ENCODE measurements around the gene EIF5AL1. TPM values are rescaled to one million over a fixed set of nuclear protein-coding genes. Genes with fewer than 3 reads are reported as not detected.
A peak's percentile ranks its signal among the peaks of the same experiment; 100 is the strongest.
"Not testable (repeated sequence)": the region's sequence is repeated elsewhere in the genome, so short reads cannot be mapped to it uniquely, and the experiment has no call there.

EIF5AL1 gene
- total RNA-seq, 1 donor from 2014 or later = 1.1 TPM

DNA sequence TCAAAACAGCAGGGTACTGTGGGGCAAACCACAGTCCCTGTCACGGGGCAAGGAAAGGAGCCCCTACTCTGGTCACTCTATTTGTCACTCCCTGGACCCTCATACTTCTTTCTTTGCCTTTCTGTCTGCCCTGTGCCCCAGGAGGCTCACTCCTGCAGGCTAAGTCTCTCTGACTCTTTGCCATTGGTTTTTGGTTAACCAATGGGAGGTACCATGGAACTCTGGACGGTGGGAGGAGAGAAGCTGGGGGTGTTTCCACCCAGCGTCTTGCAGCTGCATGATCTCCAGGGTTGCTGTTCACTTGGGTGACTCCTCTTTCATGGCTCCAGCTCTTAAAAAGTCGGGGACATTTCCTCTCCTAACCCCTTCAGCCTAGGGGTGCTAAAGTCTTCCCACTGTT is 15.4 kb upstream of the EIF5AL1 start:
- no peak overlapping the region for H3K27ac ChIP-seq (ENCODE audit: low read depth, low read length)
- Mint-ChIP-seq H3K9me3 (ENCODE audit: unreplicated experiment) (peaks cover 2% of the 10 kb centered on the region), H3K27me3 (ENCODE audit: low read depth, unreplicated experiment) (peaks cover 59% of the 10 kb centered on the region), H3K4me1 (ENCODE audit: low read depth, unreplicated experiment) (no peaks in the 10 kb centered on the region), H3K4me3 (ENCODE audit: unreplicated experiment) (no peak overlapping the region), H3K27ac (ENCODE audit: unreplicated experiment) (no peak overlapping the region), H3K36me3 (ENCODE audit: low read depth, unreplicated experiment) (no peaks in the 10 kb centered on the region)
- H3K4me3 ChIP-seq (ENCODE audit: insufficient read depth, low read depth, low read length) = no peak overlapping the region
- DNase-seq (ENCODE audit: low read depth) (no peak), FAIRE-seq (no peak)
- no peaks in the 10 kb centered on the region for H3K79me2 ChIP-seq (ENCODE audit: insufficient read depth, low read length)
- TF ChIP-seq EZH2 (IDR thresholded peaks at IDR 0.05; ENCODE audit: insufficient read depth, low read length) = no peak
- TF ChIP-seq, protein P1, sequence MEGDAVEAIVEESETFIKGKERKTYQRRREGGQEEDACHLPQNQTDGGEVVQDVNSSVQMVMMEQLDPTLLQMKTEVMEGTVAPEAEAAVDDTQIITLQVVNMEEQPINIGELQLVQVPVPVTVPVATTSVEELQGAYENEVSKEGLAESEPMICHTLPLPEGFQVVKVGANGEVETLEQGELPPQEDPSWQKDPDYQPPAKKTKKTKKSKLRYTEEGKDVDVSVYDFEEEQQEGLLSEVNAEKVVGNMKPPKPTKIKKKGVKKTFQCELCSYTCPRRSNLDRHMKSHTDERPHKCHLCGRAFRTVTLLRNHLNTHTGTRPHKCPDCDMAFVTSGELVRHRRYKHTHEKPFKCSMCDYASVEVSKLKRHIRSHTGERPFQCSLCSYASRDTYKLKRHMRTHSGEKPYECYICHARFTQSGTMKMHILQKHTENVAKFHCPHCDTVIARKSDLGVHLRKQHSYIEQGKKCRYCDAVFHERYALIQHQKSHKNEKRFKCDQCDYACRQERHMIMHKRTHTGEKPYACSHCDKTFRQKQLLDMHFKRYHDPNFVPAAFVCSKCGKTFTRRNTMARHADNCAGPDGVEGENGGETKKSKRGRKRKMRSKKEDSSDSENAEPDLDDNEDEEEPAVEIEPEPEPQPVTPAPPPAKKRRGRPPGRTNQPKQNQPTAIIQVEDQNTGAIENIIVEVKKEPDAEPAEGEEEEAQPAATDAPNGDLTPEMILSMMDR (IDR thresholded peaks at IDR 0.05; ENCODE audit: insufficient read depth, low read depth, low read length) = no peak
- H2AFZ ChIP-seq (ENCODE audit: low read depth, low read length) = no peak overlapping the region
- H3K9me3 ChIP-seq (ENCODE audit: insufficient read depth, low read depth, low read length) = no peaks in the 10 kb centered on the region
- no peak overlapping the region for H3K4me2 ChIP-seq (ENCODE audit: low read length)
- H3K4me1 ChIP-seq (ENCODE audit: insufficient read depth, low read length) = no peaks in the 10 kb centered on the region
- no peaks in the 10 kb centered on the region for H4K20me1 ChIP-seq (ENCODE audit: insufficient read depth, low read length)
- peaks cover 7% of the 10 kb centered on the region for H3K27me3 ChIP-seq (ENCODE audit: insufficient read depth, low read length)
- H3K9ac ChIP-seq (ENCODE audit: low read length) = no peak overlapping the region
- H3K36me3 ChIP-seq (ENCODE audit: insufficient read depth, low read length) = no peaks in the 10 kb centered on the region

DNA sequence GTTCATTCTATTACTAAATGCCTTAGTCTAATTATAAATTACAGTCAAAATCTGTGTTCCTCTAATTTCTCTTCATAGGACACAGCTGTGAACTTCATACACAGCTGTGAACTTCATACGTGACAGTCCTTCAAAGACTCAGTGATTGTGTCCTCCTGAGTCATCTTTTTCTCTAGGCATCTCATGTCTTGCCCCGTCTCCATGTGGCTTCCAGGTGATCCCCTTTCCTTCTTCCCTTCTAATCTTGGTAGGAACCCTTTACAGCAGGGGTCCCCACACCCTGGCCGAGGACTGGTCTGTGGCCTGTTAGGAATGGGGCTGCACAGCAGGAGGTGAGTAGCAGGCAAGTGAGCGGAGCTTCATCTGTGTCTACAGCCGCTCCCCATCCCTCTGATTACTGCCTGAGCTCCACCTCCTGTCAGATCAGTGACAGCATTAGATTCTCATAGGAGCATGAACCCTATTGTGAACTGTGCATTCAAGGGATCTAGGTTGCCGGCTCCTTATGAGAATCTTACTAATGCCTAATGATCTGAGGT is 14.0 kb upstream of the EIF5AL1 start:
- no peaks in the 10 kb centered on the region for H3K36me3 Mint-ChIP-seq (ENCODE audit: low read depth, unreplicated experiment)
- no peak for FAIRE-seq
- DNase-seq (ENCODE audit: low read depth) = no peak
- peaks cover 65% of the 10 kb centered on the region for H3K27me3 Mint-ChIP-seq (ENCODE audit: low read depth, unreplicated experiment)
- no peaks in the 10 kb centered on the region for H3K4me1 ChIP-seq (ENCODE audit: insufficient read depth, low read length)
- no peak for TF ChIP-seq EZH2 (IDR thresholded peaks at IDR 0.05; ENCODE audit: insufficient read depth, low read length)
- TF ChIP-seq, protein P1 (IDR thresholded peaks at IDR 0.05; ENCODE audit: insufficient read depth, low read depth, low read length) = no peak
- no peak overlapping the region for H3K4me3 ChIP-seq (ENCODE audit: insufficient read depth, low read depth, low read length)
- H3K4me3 Mint-ChIP-seq (ENCODE audit: unreplicated experiment) = no peak overlapping the region
- H2AFZ ChIP-seq (ENCODE audit: low read depth, low read length) = no peak overlapping the region
- H3K27me3 ChIP-seq (ENCODE audit: insufficient read depth, low read length) = peaks cover 6% of the 10 kb centered on the region
- H3K4me2 ChIP-seq (ENCODE audit: low read length) = no peak overlapping the region
- no peaks in the 10 kb centered on the region for H3K36me3 ChIP-seq (ENCODE audit: insufficient read depth, low read length)
- H3K9me3 Mint-ChIP-seq (ENCODE audit: unreplicated experiment) = peaks cover 2% of the 10 kb centered on the region
- H3K27ac Mint-ChIP-seq (ENCODE audit: unreplicated experiment) = no peak overlapping the region
- H4K20me1 ChIP-seq (ENCODE audit: insufficient read depth, low read length) = no peaks in the 10 kb centered on the region
- no peaks in the 10 kb centered on the region for H3K9me3 ChIP-seq (ENCODE audit: insufficient read depth, low read depth, low read length)
- H3K27ac ChIP-seq (ENCODE audit: low read depth, low read length) = no peak overlapping the region
- H3K4me1 Mint-ChIP-seq (ENCODE audit: low read depth, unreplicated experiment) = peaks cover 2% of the 10 kb centered on the region
- no peak overlapping the region for H3K9ac ChIP-seq (ENCODE audit: low read length)
- H3K79me2 ChIP-seq (ENCODE audit: insufficient read depth, low read length) = no peaks in the 10 kb centered on the region

DNA sequence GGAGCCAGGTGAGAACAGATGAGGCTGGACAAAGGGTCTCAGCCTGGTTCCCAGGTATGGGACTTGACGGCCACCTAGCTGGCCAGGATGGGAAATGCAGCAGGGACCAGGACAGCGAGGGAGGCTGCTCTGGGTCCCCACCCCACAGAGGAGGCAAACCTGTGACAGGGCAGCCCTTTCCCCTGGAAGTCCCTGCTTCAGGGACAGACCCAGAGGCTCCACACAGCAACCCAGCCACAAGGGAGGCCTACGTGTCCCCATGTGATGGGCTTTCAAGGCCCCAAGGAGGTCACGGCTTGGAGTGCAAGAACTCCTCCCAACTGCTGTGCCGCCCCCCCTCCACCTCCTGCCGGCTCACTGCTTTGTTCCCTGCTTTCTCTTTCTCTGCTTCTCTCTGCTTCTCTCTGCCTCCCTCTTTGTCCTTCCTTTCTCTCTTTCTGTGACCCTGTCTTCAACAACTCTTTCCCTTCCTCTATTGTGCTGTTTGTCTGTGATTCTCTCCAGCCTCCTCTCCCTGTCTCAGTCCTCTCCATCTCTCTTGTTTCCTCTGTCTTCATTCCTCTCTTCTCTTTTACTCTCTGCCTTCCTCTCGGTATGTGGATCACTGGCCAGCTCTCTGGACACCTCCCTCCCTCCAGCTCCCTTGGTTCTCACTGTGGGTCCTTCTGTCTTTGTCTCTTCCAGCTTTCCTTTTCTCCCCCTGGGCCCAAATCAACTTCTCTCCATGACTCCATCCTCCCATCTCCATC is 9.6 kb upstream of the EIF5AL1 start:
- peaks cover 5% of the 10 kb centered on the region for H3K9me3 Mint-ChIP-seq (ENCODE audit: unreplicated experiment)
- no peak overlapping the region for H3K4me3 Mint-ChIP-seq (ENCODE audit: unreplicated experiment)
- no peak overlapping the region for H3K27ac Mint-ChIP-seq (ENCODE audit: unreplicated experiment)
- DNase-seq (ENCODE audit: low read depth) (no peak), FAIRE-seq (no peak)
- H3K27me3 Mint-ChIP-seq (ENCODE audit: low read depth, unreplicated experiment) = peaks cover 61% of the 10 kb centered on the region
- peaks cover 4% of the 10 kb centered on the region for H3K27me3 ChIP-seq (ENCODE audit: insufficient read depth, low read length)
- no peak overlapping the region for H3K4me3 ChIP-seq (ENCODE audit: insufficient read depth, low read depth, low read length)
- no peaks in the 10 kb centered on the region for H3K9me3 ChIP-seq (ENCODE audit: insufficient read depth, low read depth, low read length)
- H3K36me3 ChIP-seq (ENCODE audit: insufficient read depth, low read length) = no peaks in the 10 kb centered on the region
- no peaks in the 10 kb centered on the region for H3K36me3 Mint-ChIP-seq (ENCODE audit: low read depth, unreplicated experiment)
- no peak overlapping the region for H3K9ac ChIP-seq (ENCODE audit: low read length)
- H2AFZ ChIP-seq (ENCODE audit: low read depth, low read length) = peak overlapping the region; percentile 60
- no peaks in the 10 kb centered on the region for H3K79me2 ChIP-seq (ENCODE audit: insufficient read depth, low read length)
- H3K4me1 Mint-ChIP-seq (ENCODE audit: low read depth, unreplicated experiment) = peaks cover 2% of the 10 kb centered on the region
- H3K27ac ChIP-seq (ENCODE audit: low read depth, low read length) = no peak overlapping the region
- no peak for TF ChIP-seq EZH2 (IDR thresholded peaks at IDR 0.05; ENCODE audit: insufficient read depth, low read length)
- TF ChIP-seq, protein P1 (IDR thresholded peaks at IDR 0.05; ENCODE audit: insufficient read depth, low read depth, low read length) = peak; percentile 13
- H3K4me2 ChIP-seq (ENCODE audit: low read length) = peak overlapping the region; percentile 63
- no peaks in the 10 kb centered on the region for H4K20me1 ChIP-seq (ENCODE audit: insufficient read depth, low read length)
- H3K4me1 ChIP-seq (ENCODE audit: insufficient read depth, low read length) = no peaks in the 10 kb centered on the region

DNA sequence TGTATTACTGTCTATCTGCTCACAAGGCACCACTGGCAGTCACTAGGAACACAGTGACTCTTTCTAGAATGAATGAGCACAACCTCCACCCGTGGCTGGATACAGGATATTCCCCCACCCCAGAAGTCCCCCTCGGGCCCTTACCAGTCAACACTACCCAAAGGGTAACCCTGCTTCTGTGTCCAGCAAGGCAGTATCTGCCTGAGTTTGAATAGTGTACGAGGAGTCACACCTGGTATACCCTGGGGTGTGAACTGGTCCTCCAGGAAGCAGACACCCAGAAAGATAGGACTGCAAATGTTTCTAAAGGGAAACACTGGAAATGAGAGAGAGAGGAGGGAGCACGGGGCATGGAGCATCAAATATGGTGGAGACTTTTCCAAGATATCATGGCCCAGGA is 8.5 kb upstream of the EIF5AL1 start:
- H3K27ac ChIP-seq (ENCODE audit: low read depth, low read length); FAIRE-seq; H3K9me3 ChIP-seq (ENCODE audit: insufficient read depth, low read depth, low read length); H3K4me1 Mint-ChIP-seq (ENCODE audit: low read depth, unreplicated experiment); H3K79me2 ChIP-seq (ENCODE audit: insufficient read depth, low read length); H3K9ac ChIP-seq (ENCODE audit: low read length); H3K4me2 ChIP-seq (ENCODE audit: low read length); H3K4me1 ChIP-seq (ENCODE audit: insufficient read depth, low read length); H3K27me3 ChIP-seq (ENCODE audit: insufficient read depth, low read length); H3K4me3 ChIP-seq (ENCODE audit: insufficient read depth, low read depth, low read length); H2AFZ ChIP-seq (ENCODE audit: low read depth, low read length); H3K9me3 Mint-ChIP-seq (ENCODE audit: unreplicated experiment); H3K36me3 Mint-ChIP-seq (ENCODE audit: low read depth, unreplicated experiment); H4K20me1 ChIP-seq (ENCODE audit: insufficient read depth, low read length); H3K27ac Mint-ChIP-seq (ENCODE audit: unreplicated experiment); H3K36me3 ChIP-seq (ENCODE audit: insufficient read depth, low read length); DNase-seq (ENCODE audit: low read depth); H3K4me3 Mint-ChIP-seq (ENCODE audit: unreplicated experiment): not testable (repeated sequence)
- peaks cover 52% of the 10 kb centered on the region for H3K27me3 Mint-ChIP-seq (ENCODE audit: low read depth, unreplicated experiment)
